ENCODE measurements around the gene SETD2.
"Not testable (repeated sequence)": the region's sequence is repeated elsewhere in the genome, so short reads cannot be mapped to it uniquely, and the experiment has no call there.

GRCh38 chr3:47026432-47026831 is 137.5 kb downstream of the SETD2 start:
- TF ChIP-seq POLR2A (IDR thresholded peaks at IDR 0.05; ENCODE audit: low read length); GATA1 (IDR thresholded peaks at IDR 0.05; ENCODE audit: low read depth, low read length): not testable (repeated sequence)
